K562 (cell line): Measurements from ENCODE around the gene SH2D5. TPM values are rescaled to one million over a fixed set of nuclear protein-coding genes. Genes with fewer than 3 reads are reported as not detected.

Experiments used
- ATAC-seq: fragments of 200-7000 bp; cut with Tn5 transposase; 3 replicates; pipeline ENCODE4 v1.9.1; 2020; ENCODE audit warnings: moderate library complexity
- BruUV-seq: library from RNA; stranded (reverse); fragments of 400-500 nt; replicated peaks from 2 replicates; lab custom pipeline; 2021; lab: Mats Ljungman, UMichigan
- CTCF ChIA-PET: fragments of 300-600 bp; formaldehyde crosslinking; extraction: SDS; loops from one replicate; lab custom pipeline; 2021; ENCODE audit warnings: low intra/inter-chr PET ratio; lab: Yijun Ruan, JAX
- POLR2A ChIA-PET: fragments of 300-600, 350-650 bp; sonication (Branson Sonifier 250); formaldehyde crosslinking; extraction: SDS; loops from one replicate; lab custom pipeline; 2021; ENCODE audit warnings: antibody characterized with exemption, inconsistent platforms; lab: Yijun Ruan, JAX
- DNase-seq, 4 experiments: peaks; one replicate each; pipeline versions ENCODE4 v3.0.0 to v3.0.0-alpha.2; 2011 to 2018; ENCODE audit warnings: low spot score in 3 of 4, mixed read lengths in 3 of 4; ENCODE audit errors: extremely low read depth in 1 of 4
- FAIRE-seq: peaks from 2 replicates; lab custom pipeline; 2011; peaks lifted over from hg19 to GRCh38; lab: Jason Lieb, UNC
- H2AFZ ChIP-seq: 2 replicates; pipeline ENCODE4 v1.6.0; 2011; ENCODE audit warnings: low read depth, low read length, control low read depth, inconsistent platforms
- H3K27ac ChIP-seq: fragments of 200-600 bp; 3 replicates; pipeline ENCODE4 v1.8.0; 2011; ENCODE audit warnings: low read depth, mild to moderate bottlenecking, control low read depth, inconsistent platforms, low read length, moderate library complexity, mixed read lengths; ENCODE audit errors: extremely low read depth
- H3K27me3 ChIP-seq, 2 experiments: fragments of 300-600 bp in 1 of 2; 2 replicates in 1 of 2; 3 replicates in 1 of 2; pipeline versions ENCODE4 v1.6.0 to v1.8.0; 2011; ENCODE audit warnings: inconsistent platforms in 2 of 2, low read length in 2 of 2, mild to moderate bottlenecking in 1 of 2, mixed read lengths in 1 of 2, moderate library complexity in 1 of 2; ENCODE audit not compliant: control insufficient read depth in 2 of 2, insufficient read depth in 2 of 2
- H3K36me3 ChIP-seq: fragments of 300-600 bp; 3 replicates; pipeline ENCODE4 v1.8.0; 2011; ENCODE audit warnings: mild to moderate bottlenecking, low read length, inconsistent platforms; ENCODE audit not compliant: control insufficient read depth, insufficient read depth
- H3K4me1 ChIP-seq, 2 experiments: fragments of 200-600 bp in 1 of 2; replicated peaks in 1 of 2; 2 replicates in 1 of 2; 3 replicates in 1 of 2; pipeline versions ENCODE4 v1.5.1 to v1.8.0; 2011; ENCODE audit warnings: inconsistent platforms in 2 of 2, low read length in 2 of 2, mild to moderate bottlenecking in 1 of 2, mixed read lengths in 1 of 2, moderate library complexity in 1 of 2; ENCODE audit not compliant: control insufficient read depth in 2 of 2, insufficient read depth in 2 of 2
- H3K4me2 ChIP-seq: 2 replicates; pipeline ENCODE4 v1.6.1; 2011; ENCODE audit warnings: low read length, control low read depth, inconsistent platforms, mixed read lengths; ENCODE audit not compliant: insufficient read depth
- H3K4me3 ChIP-seq: fragments of 200-600 bp; sonication (generic), shearing (Covaris generic); 2 replicates; pipeline ENCODE4 v1.5.1; 2016; ENCODE audit warnings: control low read depth, inconsistent platforms
- H3K79me2 ChIP-seq: fragments of 200-600 bp; 3 replicates; pipeline ENCODE4 v1.8.0; 2011; ENCODE audit warnings: low read length, inconsistent platforms; ENCODE audit not compliant: control insufficient read depth, insufficient read depth
- H3K9ac ChIP-seq, 2 experiments: 2 replicates each; pipeline versions ENCODE4 v1.6.0 to v1.6.1; 2011; ENCODE audit warnings: low read depth in 2 of 2, low read length in 2 of 2, control low read depth in 1 of 2, inconsistent platforms in 1 of 2, mild to moderate bottlenecking in 1 of 2, mixed read lengths in 1 of 2; ENCODE audit not compliant: insufficient read depth in 1 of 2
- H3K9me1 ChIP-seq: one replicate; pipeline ENCODE4 v1.6.0; 2011; ENCODE audit warnings: inconsistent platforms, mild to moderate bottlenecking, low read length, moderate library complexity; ENCODE audit not compliant: control insufficient read depth, insufficient read depth
- H3K9me3 ChIP-seq: replicated peaks from 2 replicates; pipeline ENCODE4 v1.5.1; 2011; ENCODE audit warnings: low read depth, low read length, inconsistent platforms; ENCODE audit not compliant: control insufficient read depth, insufficient read depth
- H4K20me1 ChIP-seq: replicated peaks from 2 replicates; pipeline ENCODE4 v1.6.1; 2011; ENCODE audit warnings: low read length, inconsistent platforms, mixed read lengths; ENCODE audit not compliant: control insufficient read depth, insufficient read depth
- BCOR ChIP-seq: fragments of 450-650 bp; IDR thresholded peaks from 2 replicates; pipeline ENCODE4 v1.6.1; 2016
- CLOCK ChIP-seq: fragments of 250-450 bp; sonication (Bioruptor Pico); IDR thresholded peaks from 2 replicates; pipeline ENCODE4 v1.4.0; 2020; ENCODE audit warnings: mild to moderate bottlenecking, moderate library complexity, borderline replicate concordance
- HDAC1 ChIP-seq, 2 experiments: fragments of 450-650 bp; IDR thresholded peaks; 2 replicates each; pipeline ENCODE4 v1.6.1; 2016 to 2017; ENCODE audit warnings: inconsistent platforms in 1 of 2, mild to moderate bottlenecking in 1 of 2, moderate library complexity in 1 of 2
- NRF1 ChIP-seq, 2 experiments: fragments of 450-650 bp; IDR thresholded peaks in 1 of 2; conservative IDR thresholded peaks in 1 of 2; 2 replicates each; pipeline ENCODE4 v1.6.1; 2014; ENCODE audit warnings: mild to moderate bottlenecking in 2 of 2
- ZNF639 ChIP-seq, 2 experiments: fragments of 200-800 bp in 1 of 2; sonication (Bioruptor generic) in 1 of 2; sonication (generic) in 1 of 2; formaldehyde crosslinking in 1 of 2; IDR thresholded peaks in 1 of 2; conservative IDR thresholded peaks in 1 of 2; 2 replicates each; pipeline versions ENCODE4 v1.5.0 to v1.6.1; 2016 to 2020; ENCODE audit warnings: missing compliant biosample characterization in 1 of 2, missing genetic modification characterization in 1 of 2, missing genetic modification reagents in 1 of 2
- ZNF707 ChIP-seq: fragments of 250-450 bp; sonication (Bioruptor Pico); conservative IDR thresholded peaks from 2 replicates; pipeline ENCODE4 v1.8.0; 2022; ENCODE audit warnings: inconsistent platforms, mild to moderate bottlenecking, moderate library complexity
- WGBS: fragments of 100-300 bp; shearing (Covaris generic); methylation state at CpG from one replicate; pipeline ENCODE4 v1.1.6; 2016; ENCODE audit warnings: low coverage, mixed read lengths; ENCODE audit not compliant: insufficient coverage; ENCODE audit errors: missing lambda C conversion rate; 5-methylcytosine and 5-hydroxymethylcytosine counted together
- in situ Hi-C: fragments of 300-500 bp; cut with MboI; formaldehyde crosslinking; loops from 4 replicates; pipeline ENCODE4 v1.15.0; 2018; ENCODE audit warnings: inconsistent platforms, mixed read lengths
- intact Hi-C: fragments of 100-400 bp; cut with micrococcal nuclease; formaldehyde crosslinking; loops from 2 replicates; pipeline ENCODE4 v1.14.2; 2022
- polyA plus RNA-seq, 8 experiments: library from polyadenylated mRNA; depleted of rRNA in 4 of 8; stranded (reverse) in 5 of 8; unstranded in 3 of 8; fragments of >200 nt; fragmentation: Nextera tagmentation in 2 of 8; fragmentation: Illumina TruSeq in 1 of 8; extraction: Ambion mirVana in 2 of 8; extraction: Trizol in 1 of 8; gene quantifications; 2 replicates each; pipeline versions ENCODE4 v1.2.1 to v1.2.3, GENCODE V29; 2011 to 2014; ENCODE audit warnings: inconsistent platforms in 1 of 8, missing spikeins in 1 of 8
- total RNA-seq, 7 experiments: library from RNA; depleted of rRNA in 6 of 7; stranded (reverse); fragments of >200 nt in 6 of 7; fragmentation: Illumina TruSeq in 2 of 7; extraction: Trizol in 2 of 7; gene quantifications; 2 replicates each; pipeline versions ENCODE4 v1.2.1 to v1.2.3, GENCODE V29; 2011 to 2021; ENCODE audit warnings: low replicate concordance in 1 of 7

Gene SH2D5
- total and polyA plus RNA-seq, 9 of the 15 experiments (the other 6 are each of a cell fraction or from before 2014, with no cell fraction given), result 0.06 to 0.11 TPM; not detected in 7

- 14% methylated on average over 9 of the region's 9 CpGs for WGBS
- POLR2A ChIA-PET, result interaction anchor here (0.6 to 2.1 kb wide), 4 partner anchors 10 to 113 kb away, joined by 3 to 9 read pairs (median 4); partner anchors contain the start of gene KIF17
- H3K4me1 ChIP-seq, result peaks cover 10 to 65% of the 10 kb centered on the region in 2 experiments
- CTCF ChIA-PET, result interaction anchor here (0.5 kb wide), 1 partner anchor 22 kb away, joined by 3 read pairs; no protein-coding TSS in a partner anchor
- H3K79me2 ChIP-seq, result no peaks in the 10 kb centered on the region
- H2AFZ ChIP-seq, result no peak overlapping the region
- DNase-seq, result no peak
- no peaks in the 10 kb centered on the region for H3K36me3 ChIP-seq
- FAIRE-seq, result peak; percentile 15
- intact Hi-C loops, result no loop called here
- no peak overlapping the region for H3K27ac ChIP-seq
- H4K20me1 ChIP-seq, result peaks cover 6% of the 10 kb centered on the region; the same call in 1 of the 2 replicates
- no peaks in the 10 kb centered on the region; the same call in 1 of the 2 replicates for H3K9me3 ChIP-seq
- H3K4me3 ChIP-seq, result no peak overlapping the region
- ATAC-seq, result no peak
- H3K9me1 ChIP-seq, result peaks cover 8% of the 10 kb centered on the region
- in situ Hi-C loops, result no loop called here
- BruUV-seq, result no TSS peak
- H3K27me3 ChIP-seq, result peaks cover 0 to 57% of the 10 kb centered on the region in 2 experiments; a peak in 4 of 5 replicates
- H3K4me2 ChIP-seq, result no peak overlapping the region
- H3K9ac ChIP-seq, result no peak overlapping the region
- TF ChIP-seq NRF1 (conservative IDR thresholded peaks at IDR 0.05 in 1 of 2, IDR thresholded peaks at IDR 0.05 in 1 of 2) (peak in 1 of 2 experiments; percentile 12; a peak in 1 of 4 replicates), BCOR (0 out of 2 replicates have a peak, but pooled peaks have one; percentile 18), ZNF639 (CRISPR knock-in tag; conservative IDR thresholded peaks at IDR 0.05 in 1 of 2, IDR thresholded peaks at IDR 0.05 in 1 of 2) (no peak), HDAC1 (IDR thresholded peaks at IDR 0.05) (no peak), CLOCK (no peak), ZNF707 (CRISPR knock-in tag) (no peak)
These were observed 3.9 kb downstream of the SH2D5 start for GRCh38 chr1:20728371-20729154.
